Osteocyte (in vitro differentiated cells): ENCODE data around the gene STX18. TPM values are rescaled to one million over a fixed set of nuclear protein-coding genes. Genes with fewer than 3 reads are reported as not detected.
"Not testable (repeated sequence)": the region's sequence is repeated elsewhere in the genome, so short reads cannot be mapped to it uniquely, and the experiment has no call there.

Source experiments
- DNase-seq: peaks from one replicate; pipeline ENCODE4 v3.0.0; 2021; ENCODE audit warnings: mixed read lengths; ENCODE audit not compliant: unreplicated experiment; ENCODE audit errors: extremely low spot score
- H3K27ac Mint-ChIP-seq: one replicate; pipeline ENCODE4 v1.8.0; 2021; ENCODE audit warnings: mild to moderate bottlenecking, mixed read lengths; ENCODE audit not compliant: unreplicated experiment
- H3K27me3 Mint-ChIP-seq: one replicate; pipeline ENCODE4 v1.8.0; 2021; ENCODE audit warnings: mixed read lengths; ENCODE audit not compliant: unreplicated experiment
- H3K36me3 Mint-ChIP-seq: one replicate; pipeline ENCODE4 v1.8.0; 2021; ENCODE audit warnings: mixed read lengths; ENCODE audit not compliant: unreplicated experiment
- H3K4me1 Mint-ChIP-seq: one replicate; pipeline ENCODE4 v1.8.0; 2021; ENCODE audit warnings: mixed read lengths; ENCODE audit not compliant: unreplicated experiment
- H3K4me3 Mint-ChIP-seq: one replicate; pipeline ENCODE4 v1.8.0; 2021; ENCODE audit warnings: mild to moderate bottlenecking, moderate library complexity, mixed read lengths; ENCODE audit not compliant: unreplicated experiment
- H3K9me3 Mint-ChIP-seq: one replicate; pipeline ENCODE4 v1.8.0; 2021; ENCODE audit warnings: mixed read lengths; ENCODE audit not compliant: unreplicated experiment
- CTCF ChIP-seq: fragments of 200-600 bp; sonication (generic); IDR thresholded peaks from 2 replicates; pipeline ENCODE4 v1.5.0; 2021; ENCODE audit warnings: antibody characterized with exemption, mild to moderate bottlenecking, moderate library complexity
- total RNA-seq: library from RNA; stranded (reverse); gene quantifications from 2 replicates; pipeline ENCODE4 v1.2.1, GENCODE V29; 2021

The STX18 gene
- total RNA-seq, 1 donor from 2014 or later, result 26.7 TPM

DNA sequence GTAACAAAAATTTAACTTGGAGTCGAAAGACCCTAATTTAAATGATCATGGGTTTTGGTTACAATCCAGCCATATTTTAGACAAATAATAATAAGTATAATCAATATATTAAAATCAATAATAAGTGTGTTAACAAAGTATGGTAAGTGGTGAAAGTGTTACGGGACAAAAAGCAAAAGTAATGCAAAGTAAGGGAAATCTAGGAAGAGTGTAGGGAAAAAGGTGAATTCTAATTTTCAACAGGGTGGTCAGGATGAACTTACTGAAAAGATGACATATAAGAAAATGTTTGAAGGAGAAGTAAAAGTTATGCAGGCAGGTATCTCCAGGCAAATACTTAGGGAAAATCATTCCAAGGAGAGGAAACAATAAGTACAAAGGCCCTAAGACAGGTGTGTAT, 32.3 kb downstream of the STX18 start:
- DNase-seq, result no peak
- H3K4me1 Mint-ChIP-seq, result no peaks in the 10 kb centered on the region
- no peak overlapping the region for H3K4me3 Mint-ChIP-seq
- H3K36me3 Mint-ChIP-seq, result peaks cover 1% of the 10 kb centered on the region
- no peak for TF ChIP-seq CTCF
- no peaks in the 10 kb centered on the region for H3K27me3 Mint-ChIP-seq
- no peaks in the 10 kb centered on the region for H3K9me3 Mint-ChIP-seq
- no peak overlapping the region for H3K27ac Mint-ChIP-seq

DNA sequence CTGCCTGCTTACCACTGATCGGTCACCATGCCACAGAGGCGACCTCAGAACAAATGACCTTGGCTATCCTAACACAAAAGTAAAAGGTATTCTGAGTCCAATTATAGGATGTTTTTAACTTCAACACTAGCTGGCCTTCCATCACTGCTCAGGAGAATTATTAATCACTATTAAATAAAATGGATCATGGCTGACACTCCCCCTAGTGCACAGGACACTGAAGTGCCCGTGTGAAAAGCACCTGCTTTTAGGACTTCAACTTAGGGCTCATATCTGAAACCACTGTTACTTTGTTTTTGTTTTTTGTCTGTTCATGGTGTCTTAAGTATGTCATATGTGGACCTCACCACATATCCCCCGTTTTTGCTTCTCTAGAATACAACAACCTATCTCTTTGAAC, 33.9 kb downstream of the STX18 start:
- Mint-ChIP-seq H3K9me3 (no peaks in the 10 kb centered on the region), H3K4me1 (peaks cover 3% of the 10 kb centered on the region), H3K27ac (no peak overlapping the region), H3K36me3 (peaks cover 1% of the 10 kb centered on the region), H3K27me3 (no peaks in the 10 kb centered on the region), H3K4me3 (no peak overlapping the region)
- peak; percentile 50 for TF ChIP-seq CTCF
- no peak for DNase-seq

DNA sequence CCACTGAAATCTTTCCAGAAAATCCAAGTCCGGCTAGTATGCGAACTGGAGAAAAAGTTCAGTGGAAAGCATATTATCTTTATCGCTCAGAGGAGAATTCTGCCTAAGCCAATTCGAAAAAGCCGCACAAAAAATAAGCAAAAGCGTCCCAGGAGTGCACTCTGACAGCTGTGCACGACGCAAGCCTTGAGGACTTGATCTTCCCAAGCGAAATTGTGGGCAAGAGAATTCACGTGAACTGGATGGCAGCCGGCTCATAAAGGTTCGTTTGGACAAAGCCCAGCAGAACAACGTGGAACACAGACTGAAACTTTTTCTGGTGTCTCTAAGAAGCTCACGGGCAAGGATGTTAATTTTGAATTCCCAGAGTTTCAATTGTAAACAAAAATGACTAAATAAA, 34.4 kb downstream of the STX18 start:
- Mint-ChIP-seq H3K4me3 (no peak overlapping the region), H3K4me1 (peaks cover 9% of the 10 kb centered on the region), H3K27ac (no peak overlapping the region), H3K36me3 (peaks cover 1% of the 10 kb centered on the region), H3K9me3 (no peaks in the 10 kb centered on the region), H3K27me3 (no peaks in the 10 kb centered on the region)
- no peak for TF ChIP-seq CTCF
- no peak for DNase-seq

DNA sequence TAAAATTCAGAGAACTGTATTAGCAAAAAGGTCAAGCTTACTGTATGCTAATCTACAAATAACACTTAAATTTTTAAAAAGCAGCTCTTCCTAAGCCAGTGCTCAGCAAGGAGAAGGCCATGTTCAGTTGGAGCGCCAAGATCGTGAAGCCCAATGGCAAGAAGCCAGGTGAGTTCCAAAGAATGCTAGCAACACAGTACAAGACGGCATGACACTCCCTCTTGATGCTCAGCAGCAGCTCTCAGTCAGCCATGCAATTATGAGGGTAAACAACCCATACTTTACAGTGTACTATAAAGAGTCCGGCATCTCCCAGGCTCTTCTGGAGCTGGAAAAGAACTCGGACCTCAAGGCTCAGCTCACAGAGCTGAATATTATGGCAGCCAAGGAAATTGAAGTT, 34.9 kb downstream of the STX18 start:
- H3K27me3 Mint-ChIP-seq, result no peaks in the 10 kb centered on the region
- peaks cover 9% of the 10 kb centered on the region for H3K4me1 Mint-ChIP-seq
- H3K9me3 Mint-ChIP-seq, result no peaks in the 10 kb centered on the region
- H3K27ac Mint-ChIP-seq, result no peak overlapping the region
- no peak for DNase-seq
- no peak for TF ChIP-seq CTCF
- peaks cover 1% of the 10 kb centered on the region for H3K36me3 Mint-ChIP-seq
- H3K4me3 Mint-ChIP-seq, result no peak overlapping the region

- H3K27ac Mint-ChIP-seq, H3K9me3 Mint-ChIP-seq, H3K27me3 Mint-ChIP-seq, H3K4me3 Mint-ChIP-seq, DNase-seq, H3K4me1 Mint-ChIP-seq, H3K36me3 Mint-ChIP-seq: not testable (repeated sequence)
These were observed 36.6 kb downstream of the STX18 start for GRCh38 chr4:4505211-4505610.

- Mint-ChIP-seq H3K9me3 (no peaks in the 10 kb centered on the region), H3K4me3 (no peak overlapping the region), H3K4me1 (peaks cover 9% of the 10 kb centered on the region), H3K27ac (no peak overlapping the region), H3K36me3 (peaks cover 1% of the 10 kb centered on the region), H3K27me3 (no peaks in the 10 kb centered on the region)
- TF ChIP-seq CTCF, result no peak
- no peak for DNase-seq
These were observed 37.1 kb downstream of the STX18 start for GRCh38 chr4:4504783-4505182.
